Stimulated activated naive CD8-positive, alpha-beta T cell treated with anti-CD3 and anti-CD28 coated beads, Interleukin-15, amount 100 ng/mL, for 72 hours (primary cell): Measurements from ENCODE around the gene CABLES2.

Experiments used
- ATAC-seq: fragments of 150-1000 bp; cut with Tn5 transposase; 2 replicates; pipeline ENCODE4 v1.10.0; 2021; ENCODE audit warnings: mild to moderate bottlenecking, moderate library complexity
- DNase-seq, 2 donors: peaks; one replicate each; pipeline ENCODE4 v3.0.0; 2021 to 2022
- H3K27ac Mint-ChIP-seq, 2 donors: one replicate each; pipeline ENCODE4 v1.8.0; 2022; ENCODE audit warnings: mild to moderate bottlenecking in 2 of 2, mixed read lengths in 2 of 2, moderate library complexity in 2 of 2
- H3K27me3 Mint-ChIP-seq: one replicate; pipeline ENCODE4 v1.8.0; 2022; ENCODE audit warnings: mixed read lengths
- H3K4me1 Mint-ChIP-seq: one replicate; pipeline ENCODE4 v1.8.0; 2022; ENCODE audit warnings: mild to moderate bottlenecking, mixed read lengths
- H3K4me3 Mint-ChIP-seq, 2 donors: one replicate each; pipeline ENCODE4 v1.8.0; 2022; ENCODE audit warnings: mild to moderate bottlenecking in 2 of 2, mixed read lengths in 2 of 2, moderate library complexity in 1 of 2
- H3K9me3 Mint-ChIP-seq, 2 donors: one replicate each; pipeline ENCODE4 v1.8.0; 2022; ENCODE audit warnings: mixed read lengths in 2 of 2

The CABLES2 gene

GRCh38 chr20:62405981-62406513, 1.0 kb downstream of the CABLES2 start:
- no peak for DNase-seq
- Mint-ChIP-seq H3K4me3 (peak overlapping the region; percentile 77 to 83), H3K9me3 (no peaks in the 10 kb centered on the region), H3K27me3 (peaks cover 17% of the 10 kb centered on the region), H3K4me1 (peaks cover 44% of the 10 kb centered on the region), H3K27ac (peak overlapping the region; percentile 16 to 82)
- ATAC-seq, result no peak

- H3K27ac Mint-ChIP-seq, result peak overlapping the region in 1 of 2 donors; percentile 82
- peaks cover 45% of the 10 kb centered on the region for H3K4me1 Mint-ChIP-seq
- peaks cover 14% of the 10 kb centered on the region for H3K27me3 Mint-ChIP-seq
- DNase-seq, result no peak
- peak overlapping the region; percentile 77 to 83 for H3K4me3 Mint-ChIP-seq
- H3K9me3 Mint-ChIP-seq, result no peaks in the 10 kb centered on the region
- no peak for ATAC-seq
These were observed 1.7 kb downstream of the CABLES2 start for GRCh38 chr20:62405108-62405980.

- peaks cover 39% of the 10 kb centered on the region for H3K4me1 Mint-ChIP-seq
- peaks cover 8% of the 10 kb centered on the region for H3K27me3 Mint-ChIP-seq
- DNase-seq (no peak), ATAC-seq (no peak)
- no peaks in the 10 kb centered on the region for H3K9me3 Mint-ChIP-seq
- H3K4me3 Mint-ChIP-seq, result no peak overlapping the region
- no peak overlapping the region for H3K27ac Mint-ChIP-seq
These were observed 2.4 kb downstream of the CABLES2 start for GRCh38 chr20:62404761-62405107.

GRCh38 chr20:62404112-62404665, 2.9 kb downstream of the CABLES2 start:
- peaks cover 34% of the 10 kb centered on the region for H3K4me1 Mint-ChIP-seq
- no peak overlapping the region for H3K27ac Mint-ChIP-seq
- no peaks in the 10 kb centered on the region for H3K9me3 Mint-ChIP-seq
- peak overlapping the region in 1 of 2 donors; percentile 19 for H3K4me3 Mint-ChIP-seq
- ATAC-seq (no peak), DNase-seq (no peak)
- H3K27me3 Mint-ChIP-seq, result peaks cover 3% of the 10 kb centered on the region

GRCh38 chr20:62403331-62403730, 3.8 kb downstream of the CABLES2 start:
- Mint-ChIP-seq H3K4me1 (peaks cover 34% of the 10 kb centered on the region), H3K4me3 (no peak overlapping the region), H3K27me3 (no peaks in the 10 kb centered on the region), H3K27ac (no peak overlapping the region), H3K9me3 (peaks cover 0 to under 1% of the 10 kb centered on the region in 2 donors)
- ATAC-seq, result no peak
- no peak for DNase-seq

GRCh38 chr20:62402456-62403150, 4.5 kb downstream of the CABLES2 start:
- no peak for DNase-seq
- no peak for ATAC-seq
- peaks cover 0 to 8% of the 10 kb centered on the region in 2 donors for H3K9me3 Mint-ChIP-seq
- H3K4me3 Mint-ChIP-seq, result no peak overlapping the region
- no peak overlapping the region for H3K27ac Mint-ChIP-seq
- H3K27me3 Mint-ChIP-seq, result no peaks in the 10 kb centered on the region
- H3K4me1 Mint-ChIP-seq, result peaks cover 31% of the 10 kb centered on the region

GRCh38 chr20:62401331-62401779, 5.7 kb downstream of the CABLES2 start:
- H3K27ac Mint-ChIP-seq, result no peak overlapping the region
- no peak overlapping the region for H3K4me3 Mint-ChIP-seq
- ATAC-seq (no peak), DNase-seq (no peak)
- H3K27me3 Mint-ChIP-seq, result no peaks in the 10 kb centered on the region
- peaks cover 26% of the 10 kb centered on the region for H3K4me1 Mint-ChIP-seq
- peaks cover 0 to 11% of the 10 kb centered on the region in 2 donors for H3K9me3 Mint-ChIP-seq

- no peak overlapping the region for H3K4me3 Mint-ChIP-seq
- no peaks in the 10 kb centered on the region for H3K27me3 Mint-ChIP-seq
- DNase-seq (no peak), ATAC-seq (no peak)
- H3K4me1 Mint-ChIP-seq, result peaks cover 18% of the 10 kb centered on the region
- no peak overlapping the region for H3K27ac Mint-ChIP-seq
- peaks cover 0 to 11% of the 10 kb centered on the region in 2 donors for H3K9me3 Mint-ChIP-seq
These were observed 6.5 kb downstream of the CABLES2 start for GRCh38 chr20:62400541-62400940.

GRCh38 chr20:62400021-62400420, 7.1 kb downstream of the CABLES2 start:
- Mint-ChIP-seq H3K27me3 (no peaks in the 10 kb centered on the region), H3K4me3 (no peak overlapping the region), H3K9me3 (peaks cover 0 to 11% of the 10 kb centered on the region in 2 donors), H3K27ac (no peak overlapping the region), H3K4me1 (peaks cover 12% of the 10 kb centered on the region)
- DNase-seq, result no peak
- no peak for ATAC-seq

- peaks cover 0 to 11% of the 10 kb centered on the region in 2 donors for H3K9me3 Mint-ChIP-seq
- DNase-seq (no peak), ATAC-seq (no peak)
- H3K4me3 Mint-ChIP-seq, result no peak overlapping the region
- H3K27ac Mint-ChIP-seq, result no peak overlapping the region
- peaks cover 5% of the 10 kb centered on the region for H3K4me1 Mint-ChIP-seq
- H3K27me3 Mint-ChIP-seq, result no peaks in the 10 kb centered on the region
These were observed 8.8 kb downstream of the CABLES2 start for GRCh38 chr20:62398120-62398821.

- H3K4me3 Mint-ChIP-seq, result no peak overlapping the region
- ATAC-seq (no peak), DNase-seq (no peak)
- no peaks in the 10 kb centered on the region for H3K27me3 Mint-ChIP-seq
- peaks cover 0 to 11% of the 10 kb centered on the region in 2 donors for H3K9me3 Mint-ChIP-seq
- no peak overlapping the region for H3K27ac Mint-ChIP-seq
- peaks cover 5% of the 10 kb centered on the region for H3K4me1 Mint-ChIP-seq
These were observed 10.5 kb downstream of the CABLES2 start for GRCh38 chr20:62396367-62397239.

- Mint-ChIP-seq H3K4me3 (no peak overlapping the region), H3K4me1 (peaks cover 2% of the 10 kb centered on the region), H3K9me3 (peaks cover 0 to 11% of the 10 kb centered on the region in 2 donors), H3K27me3 (no peaks in the 10 kb centered on the region), H3K27ac (no peak overlapping the region)
- ATAC-seq, result no peak
- DNase-seq, result no peak
These were observed 11.5 kb downstream of the CABLES2 start for GRCh38 chr20:62395311-62396242.
